Brain microvascular endothelial cell (primary cell): ENCODE results near the gene UBE3D.

Experiments
- DNase-seq: peaks from one replicate; pipeline ENCODE4 v3.0.0-alpha.2; 2020
- H3K27ac ChIP-seq: fragments of 250-450 bp; sonication (Bioruptor Pico); 2 replicates; pipeline ENCODE4 v1.5.1; 2020; ENCODE audit warnings: mild to moderate bottlenecking, moderate library complexity
- H3K27me3 ChIP-seq: fragments of 250-450 bp; sonication (Bioruptor Pico); replicated peaks from 2 replicates; pipeline ENCODE4 v1.5.1; 2020; ENCODE audit warnings: mild to moderate bottlenecking
- H3K36me3 ChIP-seq: fragments of 250-450 bp; sonication (Bioruptor Pico); replicated peaks from 2 replicates; pipeline ENCODE4 v1.5.1; 2020; ENCODE audit warnings: mild to moderate bottlenecking
- H3K4me3 ChIP-seq: 2 replicates; pipeline ENCODE4 v1.5.1; 2011; ENCODE audit warnings: low read depth, mild to moderate bottlenecking, control low read depth, low read length, moderate library complexity
- CTCF ChIP-seq: IDR thresholded peaks from 2 replicates; pipeline ENCODE4 v1.5.1; 2011; ENCODE audit warnings: low read depth, mild to moderate bottlenecking, moderate library complexity, low read length, control low read depth, inconsistent platforms; ENCODE audit errors: missing control alignments
- in situ Hi-C: cut with HindIII; loops from 2 replicates; pipeline ENCODE4 v1.10.0; 2017; ENCODE audit warnings: low sequenced_read_pairs, low pct_ligation_motif_present

UBE3D gene

GRCh38 chr6:82957171-82957867 lies 108.3 kb downstream of the UBE3D start:
- H3K27ac ChIP-seq, result no peak overlapping the region
- no peaks in the 10 kb centered on the region for H3K36me3 ChIP-seq
- in situ Hi-C loops, result no loop called here
- DNase-seq, result no peak
- no peak overlapping the region for H3K4me3 ChIP-seq
- no peak for TF ChIP-seq CTCF
- H3K27me3 ChIP-seq, result no peaks in the 10 kb centered on the region

- Histone ChIP-seq H3K36me3 (no peaks in the 10 kb centered on the region), H3K4me3 (no peak overlapping the region), H3K27ac (peak overlapping the region; percentile 71), H3K27me3 (no peaks in the 10 kb centered on the region)
- in situ Hi-C loops, result no loop called here
- peak; percentile 34 for DNase-seq
- no peak for TF ChIP-seq CTCF
Observed at GRCh38 chr6:82955841-82956240, 109.8 kb downstream of the UBE3D start.

GRCh38 chr6:82954937-82955577 lies 110.6 kb downstream of the UBE3D start:
- peak; percentile 54 for DNase-seq
- in situ Hi-C loops, result no loop called here

GRCh38 chr6:82954356-82954755 lies 111.3 kb downstream of the UBE3D start:
- H3K36me3 ChIP-seq, result no peaks in the 10 kb centered on the region
- no peak overlapping the region for H3K4me3 ChIP-seq
- TF ChIP-seq CTCF, result no peak
- H3K27ac ChIP-seq, result peak overlapping the region; percentile 71
- H3K27me3 ChIP-seq, result no peaks in the 10 kb centered on the region
- no peak for DNase-seq
- in situ Hi-C loops, result no loop called here

More at GRCh38 chr6:82954937-82955577, 110.6 kb downstream of the UBE3D start:
- Histone ChIP-seq H3K36me3 (no peaks in the 10 kb centered on the region), H3K27ac (peak overlapping the region; percentile 71), H3K4me3 (no peak overlapping the region), H3K27me3 (no peaks in the 10 kb centered on the region)
- no peak for TF ChIP-seq CTCF

- in situ Hi-C loops, result no loop called here
- peak; percentile 56 for DNase-seq
- H3K27ac ChIP-seq, result peak overlapping the region; percentile 71
- H3K4me3 ChIP-seq, result no peak overlapping the region
- no peaks in the 10 kb centered on the region for H3K27me3 ChIP-seq
- TF ChIP-seq CTCF, result no peak
- no peaks in the 10 kb centered on the region for H3K36me3 ChIP-seq
Observed at GRCh38 chr6:82953871-82954270, 111.8 kb downstream of the UBE3D start.
